AG09309 (cell line): Measurements from ENCODE around the gene CST9L.

Experiments used
- DNase-seq: peaks from one replicate; pipeline ENCODE4 v3.0.0-alpha.2; 2010; ENCODE audit warnings: low read depth
- H3K4me3 ChIP-seq: 2 replicates; pipeline ENCODE4 v1.5.1; 2011; ENCODE audit warnings: mild to moderate bottlenecking, low read depth, low read length, moderate library complexity; ENCODE audit not compliant: control insufficient read depth
- TF ChIP-seq, protein P1 (sequence below): IDR thresholded peaks from 2 replicates; pipeline ENCODE4 v1.5.1; 2011; ENCODE audit warnings: mild to moderate bottlenecking, low read depth, low read length, inconsistent platforms; ENCODE audit not compliant: insufficient read depth, control insufficient read depth; ENCODE audit errors: missing control alignments

Gene CST9L

DNA sequence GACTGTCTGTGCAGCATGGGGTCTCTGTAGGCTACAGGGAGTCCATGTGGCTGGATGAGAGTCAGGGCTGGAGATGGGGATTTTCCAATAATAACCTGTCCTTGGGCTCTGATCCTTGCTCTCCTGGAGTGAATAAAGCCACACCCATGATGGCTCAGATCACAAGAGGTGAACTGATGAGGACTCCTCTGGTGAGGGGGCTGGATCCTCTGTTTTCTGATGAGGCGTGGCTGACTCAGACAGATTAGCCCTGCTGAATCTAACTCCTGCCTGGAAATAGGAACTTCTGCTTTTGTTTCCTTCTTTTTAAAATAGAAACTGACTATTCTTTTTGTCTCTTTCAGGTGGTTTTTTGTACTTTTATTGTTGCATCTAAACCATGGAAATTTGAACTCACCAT is 27.0 kb downstream of the CST9L start:
- DNase-seq, result no peak
- H3K4me3 ChIP-seq, result no peak overlapping the region
- TF ChIP-seq, protein P1, sequence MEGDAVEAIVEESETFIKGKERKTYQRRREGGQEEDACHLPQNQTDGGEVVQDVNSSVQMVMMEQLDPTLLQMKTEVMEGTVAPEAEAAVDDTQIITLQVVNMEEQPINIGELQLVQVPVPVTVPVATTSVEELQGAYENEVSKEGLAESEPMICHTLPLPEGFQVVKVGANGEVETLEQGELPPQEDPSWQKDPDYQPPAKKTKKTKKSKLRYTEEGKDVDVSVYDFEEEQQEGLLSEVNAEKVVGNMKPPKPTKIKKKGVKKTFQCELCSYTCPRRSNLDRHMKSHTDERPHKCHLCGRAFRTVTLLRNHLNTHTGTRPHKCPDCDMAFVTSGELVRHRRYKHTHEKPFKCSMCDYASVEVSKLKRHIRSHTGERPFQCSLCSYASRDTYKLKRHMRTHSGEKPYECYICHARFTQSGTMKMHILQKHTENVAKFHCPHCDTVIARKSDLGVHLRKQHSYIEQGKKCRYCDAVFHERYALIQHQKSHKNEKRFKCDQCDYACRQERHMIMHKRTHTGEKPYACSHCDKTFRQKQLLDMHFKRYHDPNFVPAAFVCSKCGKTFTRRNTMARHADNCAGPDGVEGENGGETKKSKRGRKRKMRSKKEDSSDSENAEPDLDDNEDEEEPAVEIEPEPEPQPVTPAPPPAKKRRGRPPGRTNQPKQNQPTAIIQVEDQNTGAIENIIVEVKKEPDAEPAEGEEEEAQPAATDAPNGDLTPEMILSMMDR, result no peak

DNA sequence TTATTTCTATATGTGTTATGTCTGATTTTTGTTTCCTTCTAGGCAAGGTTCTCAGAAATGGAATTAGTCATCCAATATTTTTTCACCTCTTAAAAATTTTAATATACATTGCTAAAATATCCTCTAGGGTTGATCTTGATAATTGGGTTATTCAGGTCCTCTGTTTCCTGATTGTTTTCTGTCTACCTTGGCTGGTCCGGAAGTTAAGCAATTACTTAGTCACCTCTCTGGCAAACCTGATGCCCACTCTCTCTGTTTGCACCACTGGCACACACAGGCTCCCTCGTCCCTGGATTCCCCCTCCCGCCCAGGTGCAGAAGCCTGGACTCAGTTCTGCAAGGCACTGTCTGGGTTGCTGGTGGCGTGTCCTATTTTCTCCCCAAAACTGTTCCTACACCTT is 27.7 kb downstream of the CST9L start:
- TF ChIP-seq, protein P1, result no peak
- DNase-seq, result no peak
- H3K4me3 ChIP-seq, result no peak overlapping the region

DNA sequence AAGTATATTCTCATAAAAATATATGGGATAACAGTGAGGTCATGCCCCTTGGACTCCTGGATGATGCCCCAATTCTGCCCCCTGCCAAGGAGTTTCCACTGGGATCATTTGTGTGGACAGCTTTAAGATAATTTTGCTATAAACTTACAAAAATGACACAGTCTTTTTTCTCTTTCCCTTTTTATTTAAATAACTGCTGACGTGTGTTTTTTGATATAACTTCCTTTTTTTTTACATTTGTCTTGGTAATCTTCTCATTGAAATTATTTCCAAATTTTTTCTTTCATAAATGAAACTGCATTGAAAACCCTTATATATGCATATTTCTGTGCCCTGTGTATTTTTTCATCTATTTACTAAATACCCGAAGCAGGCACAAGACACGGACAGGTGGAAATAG is 31.3 kb downstream of the CST9L start:
- no peak for DNase-seq
- TF ChIP-seq, protein P1, result no peak
- H3K4me3 ChIP-seq, result no peak overlapping the region

DNA sequence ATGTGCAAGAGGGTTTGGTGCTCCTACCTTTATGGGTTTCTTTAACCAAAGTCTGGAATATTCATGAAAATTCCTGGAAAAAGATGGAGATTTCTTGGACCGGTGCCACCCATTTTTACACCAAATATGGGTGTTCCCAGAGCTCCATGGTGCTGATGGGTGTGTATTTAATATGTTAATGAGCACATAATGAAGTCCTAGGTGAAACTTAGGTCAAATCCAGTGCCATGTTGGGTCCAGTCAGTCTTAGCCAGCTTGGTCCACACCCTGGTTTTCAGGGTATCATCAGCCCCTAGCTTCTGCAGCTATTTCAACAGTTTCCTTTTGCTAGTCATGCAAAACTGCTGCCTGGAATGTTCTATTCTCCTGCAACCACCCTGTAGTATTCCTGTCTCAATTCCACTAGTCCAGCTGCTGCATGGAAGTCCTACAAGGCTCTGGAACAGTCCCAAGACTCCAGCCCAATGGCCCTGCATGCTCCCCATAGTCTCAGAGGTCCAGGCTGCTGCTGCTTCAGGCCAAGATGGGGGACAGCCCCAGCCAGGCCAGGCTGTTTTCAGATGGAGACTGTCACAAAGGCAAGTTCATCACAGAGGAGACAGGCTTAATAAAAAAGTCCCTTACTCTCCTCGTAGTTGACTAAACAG is 31.8 kb downstream of the CST9L start:
- DNase-seq, result no peak
- TF ChIP-seq, protein P1, result no peak
- H3K4me3 ChIP-seq, result no peak overlapping the region

DNA sequence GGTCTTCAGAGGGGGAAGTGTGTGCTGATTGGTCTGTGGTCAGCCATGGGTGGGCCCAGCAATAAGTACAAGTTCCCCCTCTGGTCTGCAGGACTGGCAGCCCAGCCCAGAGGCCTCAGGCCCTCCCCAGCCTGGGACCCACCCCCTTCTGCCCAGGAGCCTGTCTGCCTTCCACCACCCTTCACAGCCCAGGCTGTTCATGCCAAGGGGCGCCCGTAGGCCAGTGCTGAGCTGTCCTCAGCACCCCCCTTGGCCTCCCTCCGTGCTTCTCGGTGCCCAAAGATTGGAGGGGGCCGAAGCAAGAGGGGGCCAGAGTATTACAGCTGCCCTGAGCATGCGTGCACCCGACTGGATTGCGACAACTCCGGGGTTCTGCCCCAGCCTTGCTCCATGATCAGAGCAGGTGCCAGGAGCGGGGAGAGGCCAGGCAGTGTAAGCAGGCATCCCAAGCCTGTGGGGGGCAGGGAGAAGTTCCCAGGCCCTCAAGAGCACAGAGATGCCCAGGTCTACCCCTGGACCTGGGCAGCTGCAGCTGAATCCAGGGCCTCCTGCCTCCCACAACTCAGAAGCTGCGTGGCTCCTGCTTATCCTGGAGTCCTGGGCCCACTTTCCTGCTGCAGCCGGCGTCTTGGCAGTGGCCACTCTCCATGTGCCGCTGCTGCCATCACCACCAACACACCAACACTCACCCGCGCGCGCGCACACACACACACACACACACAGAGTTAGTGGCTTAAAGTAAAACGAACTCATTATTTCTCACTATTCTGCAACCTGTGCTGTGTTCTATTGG is 33.3 kb downstream of the CST9L start:
- DNase-seq, result no peak
- TF ChIP-seq, protein P1, result no peak
- H3K4me3 ChIP-seq, result no peak overlapping the region

DNA sequence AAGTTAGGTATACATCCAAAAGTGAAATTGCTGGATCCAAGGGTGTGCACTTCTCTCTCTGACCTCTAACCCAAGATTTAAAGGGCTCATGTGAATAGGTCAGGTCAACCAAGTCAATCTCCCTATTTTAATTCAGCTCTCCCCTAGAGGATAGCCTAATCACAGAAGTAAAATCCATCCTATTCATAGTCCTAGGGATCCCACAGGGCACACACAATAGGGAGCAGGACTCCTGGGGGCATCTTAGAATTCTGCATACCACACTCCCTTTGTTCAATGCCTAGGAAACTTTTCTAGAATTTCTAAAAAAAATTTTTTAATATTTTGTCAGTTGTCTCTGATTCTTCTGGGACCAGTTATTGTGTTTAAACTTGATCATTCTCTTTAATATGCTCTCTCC is 35.1 kb downstream of the CST9L start:
- no peak for DNase-seq
- TF ChIP-seq, protein P1, result no peak
- no peak overlapping the region for H3K4me3 ChIP-seq

DNA sequence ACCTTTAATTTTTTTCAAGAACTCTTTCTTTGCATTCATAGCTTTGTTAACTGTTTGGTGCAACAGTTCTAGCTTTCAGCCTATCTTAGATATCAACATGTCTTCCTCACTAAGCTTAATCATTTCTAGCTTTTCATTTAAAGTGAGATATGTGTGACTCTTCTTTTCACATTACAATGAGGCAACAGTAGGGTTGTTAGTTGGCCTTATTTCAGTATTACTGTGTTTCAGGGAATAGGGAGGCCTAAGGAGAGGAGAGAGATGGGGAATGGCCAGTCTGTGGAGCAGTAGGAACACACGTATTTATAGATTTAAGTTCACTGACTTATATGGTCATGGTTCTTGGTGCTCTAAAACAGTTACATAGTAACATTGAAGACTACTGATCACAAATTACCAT is 35.8 kb downstream of the CST9L start:
- H3K4me3 ChIP-seq, result no peak overlapping the region
- TF ChIP-seq, protein P1, result no peak
- DNase-seq, result no peak
